AG09319 (cell line): ENCODE results near the gene DNAJA2.
"Not testable (repeated sequence)": the region's sequence is repeated elsewhere in the genome, so short reads cannot be mapped to it uniquely, and the experiment has no call there.

Experiments
- DNase-seq: peaks from one replicate; pipeline ENCODE4 v3.0.0-alpha.2; 2010; ENCODE audit warnings: low read depth; ENCODE audit errors: extremely low read depth
- TF ChIP-seq, protein P1 (sequence below): IDR thresholded peaks from 2 replicates; pipeline ENCODE4 v1.5.1; 2011; ENCODE audit warnings: low read depth, mild to moderate bottlenecking, inconsistent platforms, low read length, moderate library complexity

DNAJA2 gene

DNA sequence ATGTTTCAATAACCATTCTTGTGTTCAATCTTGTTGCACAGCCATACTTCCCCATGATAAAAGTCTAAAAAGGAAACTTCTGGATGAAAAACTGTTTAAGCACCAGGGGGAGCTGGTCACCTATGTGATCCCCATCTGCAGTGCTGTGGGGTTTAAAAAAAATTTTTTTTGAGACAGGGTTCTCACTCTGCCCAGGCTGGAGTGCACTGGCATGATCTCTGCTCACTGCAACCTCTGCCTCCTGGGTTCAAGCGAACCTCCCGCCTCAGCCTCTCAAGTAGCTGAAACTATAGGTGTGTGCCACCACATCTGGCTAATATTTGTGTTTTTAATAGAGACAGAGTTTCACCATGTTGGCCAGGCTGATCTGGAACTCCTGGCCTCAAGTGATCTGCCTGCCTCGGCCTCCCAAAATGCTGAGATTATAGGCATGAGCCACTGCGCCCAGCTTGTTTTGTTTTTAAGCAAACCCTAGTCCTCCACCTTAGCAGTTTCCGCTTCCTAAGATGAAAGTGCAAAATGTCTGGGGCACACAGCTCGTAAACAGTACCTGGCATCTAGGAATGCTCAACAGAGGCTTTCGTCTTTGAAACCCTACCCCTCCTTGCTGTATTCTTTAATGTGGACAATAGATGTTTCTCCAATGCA lies 25.4 kb downstream of the DNAJA2 start:
- no peak for DNase-seq
- TF ChIP-seq, protein P1, sequence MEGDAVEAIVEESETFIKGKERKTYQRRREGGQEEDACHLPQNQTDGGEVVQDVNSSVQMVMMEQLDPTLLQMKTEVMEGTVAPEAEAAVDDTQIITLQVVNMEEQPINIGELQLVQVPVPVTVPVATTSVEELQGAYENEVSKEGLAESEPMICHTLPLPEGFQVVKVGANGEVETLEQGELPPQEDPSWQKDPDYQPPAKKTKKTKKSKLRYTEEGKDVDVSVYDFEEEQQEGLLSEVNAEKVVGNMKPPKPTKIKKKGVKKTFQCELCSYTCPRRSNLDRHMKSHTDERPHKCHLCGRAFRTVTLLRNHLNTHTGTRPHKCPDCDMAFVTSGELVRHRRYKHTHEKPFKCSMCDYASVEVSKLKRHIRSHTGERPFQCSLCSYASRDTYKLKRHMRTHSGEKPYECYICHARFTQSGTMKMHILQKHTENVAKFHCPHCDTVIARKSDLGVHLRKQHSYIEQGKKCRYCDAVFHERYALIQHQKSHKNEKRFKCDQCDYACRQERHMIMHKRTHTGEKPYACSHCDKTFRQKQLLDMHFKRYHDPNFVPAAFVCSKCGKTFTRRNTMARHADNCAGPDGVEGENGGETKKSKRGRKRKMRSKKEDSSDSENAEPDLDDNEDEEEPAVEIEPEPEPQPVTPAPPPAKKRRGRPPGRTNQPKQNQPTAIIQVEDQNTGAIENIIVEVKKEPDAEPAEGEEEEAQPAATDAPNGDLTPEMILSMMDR: peak; percentile 61

DNA sequence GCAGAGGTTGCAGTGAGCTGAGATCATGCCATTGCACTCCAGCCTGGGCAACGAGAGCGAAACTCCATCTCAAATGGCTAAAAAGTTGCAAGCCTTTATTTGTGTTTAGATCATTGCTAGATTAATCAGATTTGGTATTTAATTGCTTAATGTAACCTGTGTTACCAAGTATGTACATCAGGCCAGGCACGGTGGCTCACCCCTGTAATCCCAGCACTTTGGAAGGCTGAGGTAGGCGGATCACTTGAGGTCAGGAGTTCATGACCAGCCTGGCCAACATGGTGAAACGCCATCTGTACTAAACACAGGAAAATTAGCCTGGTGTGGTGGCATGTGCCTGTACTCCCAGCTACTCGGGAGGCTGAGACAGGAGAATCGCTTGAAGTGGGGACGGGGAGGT lies 28.8 kb downstream of the DNAJA2 start:
- DNase-seq: not testable (repeated sequence)

DNA sequence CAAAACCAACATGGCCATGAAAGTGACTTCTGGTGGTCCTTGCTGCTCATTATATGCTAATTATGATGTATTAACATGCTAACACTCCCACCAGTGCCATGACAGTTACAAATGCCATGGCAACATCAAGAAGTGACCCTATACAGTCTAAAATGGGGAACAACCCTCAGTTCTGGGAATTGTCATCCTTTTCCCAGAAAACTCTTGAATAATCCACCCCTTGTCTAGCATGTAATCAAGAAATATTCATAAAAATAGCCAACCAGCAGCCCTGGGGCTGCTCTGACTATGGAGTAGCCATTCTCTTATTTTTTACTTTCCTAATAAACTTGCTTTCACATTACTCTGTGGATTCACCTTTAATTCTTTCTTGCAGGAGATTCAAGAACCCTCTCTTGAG lies 35.9 kb downstream of the DNAJA2 start:
- TF ChIP-seq, protein P1: no peak
- no peak for DNase-seq

DNA sequence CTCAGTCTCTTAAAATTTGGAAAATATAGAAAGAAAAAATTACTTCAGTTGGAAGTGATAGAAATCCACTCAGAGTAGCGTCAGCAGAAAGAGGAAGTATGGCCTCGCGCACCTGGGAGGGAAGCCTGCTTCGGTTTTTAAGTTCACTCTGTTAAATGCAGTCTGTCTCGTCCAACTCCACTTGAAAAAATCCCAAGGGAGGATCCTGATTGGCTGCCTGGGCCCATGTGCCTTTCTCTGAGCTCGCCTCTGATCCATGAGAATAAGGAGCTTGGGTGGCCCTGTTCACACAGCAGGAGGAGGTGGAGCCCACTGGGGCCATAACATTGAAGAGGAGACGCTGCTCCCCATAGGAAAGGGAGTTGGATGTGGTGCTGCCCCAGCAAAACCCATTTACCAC lies 40.7 kb downstream of the DNAJA2 start:
- no peak for DNase-seq
- TF ChIP-seq, protein P1: no peak

DNA sequence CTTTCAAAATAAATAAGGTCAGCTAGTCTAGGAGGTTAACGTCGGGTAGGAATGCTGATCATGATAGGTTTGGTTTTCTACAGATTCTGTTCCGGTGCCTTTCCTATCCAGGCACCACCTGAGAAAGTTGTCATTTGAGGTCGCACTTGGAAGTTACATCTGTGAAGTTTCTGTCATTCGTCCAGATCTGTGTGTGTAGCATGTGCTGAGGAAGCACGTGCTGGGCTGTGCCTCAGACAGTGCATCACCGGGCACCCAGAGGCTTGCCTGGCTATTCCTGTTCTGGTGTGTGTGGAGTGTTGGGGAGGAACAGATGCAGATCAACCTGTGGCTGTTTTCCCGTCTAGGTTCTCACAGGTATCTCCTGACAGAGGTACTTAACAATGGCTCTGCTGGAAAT lies 42.6 kb downstream of the DNAJA2 start:
- no peak for DNase-seq
- TF ChIP-seq, protein P1: no peak

DNA sequence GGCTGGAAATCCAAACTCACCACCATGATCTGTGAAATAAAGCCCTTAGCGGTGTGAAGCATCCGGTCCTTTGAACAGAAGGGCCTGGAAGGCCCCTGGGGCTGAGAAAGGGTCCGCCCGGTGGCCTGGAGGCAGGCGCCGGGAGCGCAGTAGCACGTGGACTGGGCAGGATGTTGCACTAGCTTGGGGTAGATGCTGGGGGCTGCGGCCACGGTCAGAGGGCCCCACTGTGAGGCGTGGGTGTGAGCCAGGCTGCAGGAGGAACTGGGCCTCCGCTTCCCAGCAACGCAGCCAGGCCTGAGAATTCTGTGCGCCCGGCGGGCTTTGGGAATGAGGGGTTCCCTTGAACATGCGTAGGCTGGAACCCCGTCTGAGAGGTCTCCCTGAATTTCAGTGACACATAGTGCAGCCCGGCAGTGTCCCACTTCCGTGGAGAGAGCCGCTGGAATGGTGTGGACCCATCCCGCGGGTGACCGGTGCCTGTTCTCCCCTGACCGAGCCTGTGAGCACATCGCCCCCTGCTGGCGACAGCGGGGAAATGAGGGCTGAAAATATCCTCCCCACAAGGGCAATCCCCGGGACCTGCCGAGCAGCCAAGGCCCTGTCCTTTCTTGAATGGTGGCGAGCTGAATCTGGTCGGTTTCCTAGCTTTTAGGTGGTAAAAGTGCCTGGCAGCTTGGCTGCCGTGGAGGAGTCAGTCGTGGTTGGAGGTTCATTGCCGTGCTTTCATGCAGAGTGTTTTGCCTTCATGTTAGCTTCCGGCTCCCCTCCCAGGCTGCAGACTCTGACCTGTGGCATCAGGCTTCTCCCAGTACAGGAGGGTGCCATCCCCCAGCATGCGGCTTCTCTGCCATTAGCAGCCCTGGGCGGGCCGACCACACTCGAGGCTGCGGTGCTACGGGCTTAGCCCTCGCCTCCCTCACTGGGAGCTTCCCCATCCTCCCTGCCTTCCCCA lies 43.8 kb downstream of the DNAJA2 start:
- TF ChIP-seq, protein P1: peak; percentile 89
- DNase-seq: no peak

DNA sequence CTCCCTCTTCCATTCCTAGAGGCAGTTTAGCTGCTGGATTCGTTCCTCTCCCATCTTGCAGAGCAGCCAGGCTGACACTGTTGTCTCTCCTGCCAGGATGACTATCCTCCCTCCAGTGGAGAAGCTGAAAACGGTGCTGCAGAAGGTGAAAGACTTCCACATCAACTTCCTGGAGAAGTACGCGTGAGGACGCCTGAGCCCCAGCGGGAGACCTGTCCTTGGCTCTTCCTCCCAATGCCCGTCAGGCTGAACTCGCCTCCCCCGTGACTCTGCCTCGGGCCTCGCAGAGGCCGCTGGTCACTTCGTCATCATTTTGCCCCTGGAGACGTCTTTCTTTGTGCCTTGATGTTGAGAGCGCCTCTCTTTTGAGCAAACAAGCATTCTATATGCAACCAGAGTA lies 44.7 kb downstream of the DNAJA2 start:
- TF ChIP-seq, protein P1: no peak

DNA sequence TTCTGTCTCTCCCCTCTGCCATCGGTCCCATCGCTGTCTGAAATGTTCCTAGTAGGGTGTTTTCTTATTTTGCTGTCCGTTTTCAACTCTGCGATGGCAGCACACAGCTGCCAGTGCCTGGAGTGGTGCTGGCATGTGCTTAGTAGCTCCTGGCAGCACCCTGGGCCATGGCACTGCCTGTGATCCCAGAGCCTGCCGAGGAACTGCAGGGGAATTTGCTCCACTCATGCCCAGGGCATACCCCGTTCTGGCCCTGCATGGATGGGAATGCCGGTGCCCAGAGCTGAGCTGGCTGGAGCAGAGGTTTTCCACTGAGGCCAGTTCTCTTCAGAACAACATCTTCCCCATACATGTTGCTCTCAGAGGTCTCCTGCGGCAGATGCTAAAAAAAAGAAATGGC lies 46.2 kb downstream of the DNAJA2 start:
- TF ChIP-seq, protein P1: no peak
- no peak for DNase-seq

More for the DNA sequence above, 44.7 kb downstream of the DNAJA2 start:
- DNase-seq: no peak
